Cardiac septum (tissue), 1 donor: ENCODE results near the gene ASAH2. TPM values are rescaled to one million over a fixed set of nuclear protein-coding genes. Genes with fewer than 3 reads are reported as not detected.
"Not testable (repeated sequence)": the region's sequence is repeated elsewhere in the genome, so short reads cannot be mapped to it uniquely, and the experiment has no call there.

Experiments used
- DNase-seq: peaks from one replicate; pipeline ENCODE4 v3.0.0-alpha.2; 2020; ENCODE audit warnings: low spot score
- intact Hi-C: fragments of 100-400 bp; cut with DNase I; formaldehyde crosslinking; loops from one replicate; pipeline ENCODE4 v1.14.0; 2022
- total RNA-seq: library from RNA; stranded (reverse); fragmentation: NEBNext Ultra II Directional; extraction: Animal tissue kit (Norgen Biotek cat#: 25700); gene quantifications from one replicate; pipeline ENCODE4 v1.2.1, GENCODE V29; 2021
- donor health status: DM: no; HTN: no; CAD: no.

Gene ASAH2
- total RNA-seq, 1 donor from 2014 or later = 1.9 TPM

- intact Hi-C loops, DNase-seq: not testable (repeated sequence)
Measured at GRCh38 chr10:50262625-50263024, 11.3 kb upstream of the ASAH2 start.

DNA sequence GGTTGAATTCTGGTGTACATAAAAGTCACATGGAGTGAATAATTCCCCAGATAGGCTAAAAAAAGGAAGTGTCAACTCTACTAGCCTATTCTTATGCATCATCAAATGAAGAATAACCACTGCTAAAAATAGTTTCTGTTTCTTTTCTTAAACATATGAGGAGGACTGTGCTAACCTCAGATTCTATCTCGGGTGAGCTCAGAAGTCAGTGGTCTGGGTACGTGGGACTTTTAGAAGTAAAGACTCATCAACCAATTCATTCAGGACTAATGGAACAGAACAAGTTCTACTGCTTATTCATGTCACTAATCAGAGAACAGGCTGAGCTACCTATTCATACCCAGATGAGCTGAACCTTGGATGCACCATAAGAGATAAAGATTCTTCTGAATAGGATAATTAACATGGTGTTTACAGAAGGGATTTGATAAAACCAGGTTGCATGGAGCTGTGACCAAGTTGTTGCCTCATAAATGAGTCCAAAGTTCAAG lies 9.5 kb upstream of the ASAH2 start:
- intact Hi-C loops = no loop called here
- no peak for DNase-seq

DNA sequence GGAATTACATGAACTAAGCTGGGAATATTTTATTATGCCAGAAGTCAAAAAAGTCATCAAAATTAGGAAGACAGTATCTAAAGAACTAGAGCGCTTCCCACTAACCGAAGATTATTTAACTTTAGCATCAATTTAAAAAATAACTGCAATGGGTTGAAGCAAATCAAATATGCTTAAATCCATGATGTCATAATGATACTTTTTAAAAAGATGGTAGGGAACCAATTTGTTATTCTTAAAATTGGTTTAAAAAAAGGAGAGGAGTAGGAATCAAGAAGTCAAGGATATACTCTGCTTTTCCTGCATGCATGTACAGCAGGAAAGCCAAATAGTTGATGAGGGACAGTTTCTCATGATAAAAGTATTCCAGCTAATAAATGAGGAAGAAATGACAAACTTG lies 3.2 kb upstream of the ASAH2 start:
- intact Hi-C loops = no loop called here
- no peak for DNase-seq

- intact Hi-C loops = no loop called here
- no peak for DNase-seq
Measured at GRCh38 chr10:50250096-50250854, 1.0 kb downstream of the ASAH2 start.

GRCh38 chr10:50248598-50248997 lies 2.7 kb downstream of the ASAH2 start:
- no peak for DNase-seq
- intact Hi-C loops = no loop called here

DNA sequence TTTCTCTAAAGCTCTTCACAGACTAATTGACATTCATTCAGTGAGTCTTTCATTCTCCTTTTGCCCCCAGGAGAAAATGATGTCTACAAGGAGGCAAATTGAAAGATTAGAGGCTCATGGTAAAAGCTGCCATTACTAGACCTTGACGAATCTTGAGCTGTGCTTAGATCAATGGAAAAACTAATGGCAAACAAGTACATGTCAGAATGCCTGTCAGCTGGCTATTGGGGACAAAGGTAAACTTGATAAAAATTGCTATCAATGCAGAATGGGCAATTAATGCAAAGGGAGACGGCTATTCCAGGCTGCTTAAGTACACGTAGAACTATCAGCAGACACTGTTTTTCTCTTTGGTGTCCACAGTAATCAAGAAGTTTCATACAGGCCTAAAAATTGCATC lies 3.3 kb downstream of the ASAH2 start:
- DNase-seq = no peak
- intact Hi-C loops = no loop called here

DNA sequence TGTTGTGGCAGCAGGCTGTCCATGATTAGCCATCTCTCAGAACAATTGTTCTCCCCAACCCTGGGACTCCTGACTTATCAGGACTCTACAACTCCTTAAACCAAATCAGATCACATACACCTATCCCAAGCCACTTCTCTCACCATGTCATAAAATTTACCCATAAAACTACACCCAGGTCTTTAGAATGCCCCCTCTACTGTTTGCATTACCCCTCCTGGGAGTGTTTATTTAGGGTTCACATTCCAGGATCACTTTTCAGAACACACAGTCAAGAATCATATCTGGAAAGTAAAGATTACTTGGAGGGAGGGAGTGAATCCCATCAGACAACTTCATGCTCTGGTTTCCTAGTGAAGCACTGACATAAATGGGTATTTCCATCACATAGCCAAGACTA lies 7.1 kb downstream of the ASAH2 start:
- DNase-seq = no peak
- intact Hi-C loops = no loop called here

GRCh38 chr10:50242777-50243176 lies 8.5 kb downstream of the ASAH2 start:
- intact Hi-C loops = no loop called here
- DNase-seq = no peak

GRCh38 chr10:50241478-50241877 lies 9.8 kb downstream of the ASAH2 start:
- DNase-seq, intact Hi-C loops: not testable (repeated sequence)

GRCh38 chr10:50234486-50234885 lies 16.8 kb downstream of the ASAH2 start:
- intact Hi-C loops = no loop called here
- no peak for DNase-seq

DNA sequence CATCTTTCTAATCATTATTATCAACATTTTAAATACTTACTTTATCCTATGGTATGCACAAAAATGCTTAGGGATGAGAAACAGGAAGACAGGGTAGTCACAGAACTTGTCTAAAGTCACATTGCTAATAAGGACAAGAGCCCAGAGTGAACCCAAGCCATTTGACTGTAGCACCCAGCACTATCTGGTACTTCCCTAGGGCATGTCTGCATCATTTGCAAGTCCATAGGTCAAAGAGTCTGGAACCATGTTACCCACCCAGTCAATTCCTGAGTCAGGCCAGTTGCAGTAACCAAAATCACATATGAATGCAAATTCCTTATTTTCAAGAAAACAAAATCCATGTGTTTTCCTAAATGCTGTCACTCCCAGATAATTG lies 19.1 kb downstream of the ASAH2 start:
- intact Hi-C loops = no loop called here
- DNase-seq = no peak

DNA sequence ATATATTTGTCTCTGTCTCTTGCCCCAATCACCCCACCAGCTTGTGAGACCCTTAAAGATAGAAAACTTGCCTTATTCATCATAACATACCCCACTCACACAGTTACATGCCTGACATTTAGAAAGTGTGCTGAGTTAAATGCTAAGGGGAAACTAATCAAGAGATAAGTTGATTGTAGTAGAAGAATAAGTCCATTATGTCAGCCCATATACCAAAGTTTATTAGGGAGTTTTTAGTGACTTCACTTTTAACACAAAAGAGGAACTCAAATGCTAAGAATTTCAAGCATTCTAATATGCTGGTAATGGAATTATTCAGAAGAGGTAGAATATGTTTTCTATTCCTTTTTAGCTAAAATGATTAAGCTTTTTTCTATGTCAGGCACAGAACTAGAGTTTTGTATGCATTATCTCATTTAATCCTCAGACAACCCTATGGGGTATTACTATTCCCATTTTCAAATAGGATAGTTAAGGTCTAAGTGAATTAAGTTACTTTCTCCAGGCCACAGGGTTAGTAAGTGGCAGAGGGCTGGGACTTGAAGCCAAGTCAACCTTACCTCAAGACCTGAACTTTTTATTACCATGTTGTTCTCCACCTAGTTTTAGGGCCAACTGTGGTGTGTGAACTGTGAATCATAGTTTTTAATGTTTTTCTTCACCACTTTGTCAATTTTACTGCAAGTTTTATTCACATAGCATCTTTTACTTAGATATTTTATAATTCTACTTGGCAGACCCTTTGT lies 19.6 kb downstream of the ASAH2 start:
- intact Hi-C loops = no loop called here
- no peak for DNase-seq

GRCh38 chr10:50229460-50229859 lies 21.9 kb downstream of the ASAH2 start:
- no peak for DNase-seq
- intact Hi-C loops = loop anchor here (10.0 kb wide), 1 partner anchor 635 kb away; no protein-coding TSS in a partner anchor

DNA sequence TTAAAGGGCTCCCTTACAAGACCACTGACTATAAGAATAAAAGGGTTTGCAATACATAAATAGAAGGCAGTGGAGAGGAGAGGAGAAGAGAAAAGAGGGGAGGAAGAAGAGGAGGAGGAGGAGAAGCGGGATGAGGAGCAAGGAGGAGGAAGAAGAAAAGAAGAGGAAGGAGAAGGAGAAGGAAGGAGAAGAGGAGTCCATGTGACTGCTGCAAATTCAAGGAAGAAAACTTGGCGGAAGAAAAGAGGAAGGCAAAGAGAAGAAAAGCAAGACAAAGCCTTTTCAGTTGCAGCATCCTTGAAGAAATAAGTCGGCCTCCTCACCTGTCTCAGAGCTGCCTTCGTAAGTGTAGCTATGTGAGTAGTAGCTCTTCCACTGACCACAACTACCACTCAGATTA lies 22.6 kb downstream of the ASAH2 start:
- intact Hi-C loops = loop anchor here (10.0 kb wide), 1 partner anchor 634 kb away; no protein-coding TSS in a partner anchor
- DNase-seq = no peak

DNA sequence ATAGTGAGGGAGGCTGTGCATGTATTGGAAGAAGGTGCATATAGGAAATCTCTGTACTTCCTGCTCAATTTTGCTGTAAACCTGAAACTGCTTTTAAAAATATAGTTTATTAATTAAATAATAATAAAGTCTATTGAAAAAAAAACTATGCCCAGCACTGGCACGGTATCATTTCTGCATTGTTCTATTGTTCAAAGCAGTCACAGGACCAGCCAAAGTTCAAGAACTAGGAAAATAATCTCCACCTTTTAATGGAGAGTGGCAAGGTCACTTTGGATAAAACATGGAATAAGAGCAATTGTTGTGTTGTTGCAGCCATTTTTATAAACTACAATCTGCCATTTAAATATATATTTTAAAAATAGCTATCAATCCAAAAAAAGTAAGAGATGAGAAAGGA lies 24.7 kb downstream of the ASAH2 start:
- intact Hi-C loops = loop anchor here (10.0 kb wide), 1 partner anchor 632 kb away; no protein-coding TSS in a partner anchor
- no peak for DNase-seq

DNA sequence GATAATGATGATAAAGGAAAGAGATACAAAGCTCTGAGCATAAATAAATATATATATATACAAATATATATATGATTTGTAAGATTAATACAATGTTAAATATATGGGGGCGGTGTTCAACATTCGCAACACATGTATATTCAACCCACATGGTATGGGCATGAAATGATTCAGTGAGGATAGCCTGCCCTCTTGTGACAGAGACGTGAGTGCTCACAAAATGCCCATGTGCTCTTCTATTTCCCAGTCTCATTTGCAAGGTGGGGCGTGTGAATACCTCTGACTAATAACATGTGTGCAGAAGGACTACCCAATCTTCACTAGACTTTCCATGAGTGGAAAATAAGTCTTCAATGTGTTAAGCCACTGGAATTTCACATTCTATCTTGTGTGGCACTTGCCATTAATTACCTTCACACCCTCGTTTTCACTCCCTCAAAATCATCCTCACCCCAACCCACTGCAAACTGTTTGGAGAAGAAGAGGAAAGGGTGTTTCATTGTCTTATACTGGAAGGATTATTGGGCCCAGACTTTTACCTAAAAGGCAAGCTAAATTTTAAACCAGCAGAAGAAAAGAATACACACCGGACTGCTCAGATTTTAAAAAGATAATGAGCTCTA lies 26.9 kb downstream of the ASAH2 start:
- no peak for DNase-seq
- intact Hi-C loops = loop anchor here (10.0 kb wide), 1 partner anchor 630 kb away; no protein-coding TSS in a partner anchor

DNA sequence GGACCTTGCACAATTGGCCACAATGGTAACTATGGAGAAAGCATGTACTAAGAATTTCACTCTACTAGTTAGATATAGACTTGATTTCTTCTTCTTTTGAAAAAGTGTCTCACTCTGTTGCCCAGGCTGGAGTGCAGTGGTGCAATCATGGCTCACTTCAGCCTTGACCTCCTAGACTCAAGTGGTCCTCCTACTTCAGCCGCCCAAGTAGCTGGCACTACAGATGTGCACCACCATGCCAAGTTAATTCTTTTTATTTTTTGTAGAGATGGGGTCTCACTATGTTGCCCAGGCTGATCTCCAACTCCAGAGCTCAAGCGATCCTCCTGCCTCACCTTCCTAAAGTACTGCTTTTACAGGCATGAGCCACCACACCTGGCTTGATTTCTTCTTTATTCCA lies 29.1 kb downstream of the ASAH2 start:
- intact Hi-C loops = loop anchor here (10.0 kb wide), 1 partner anchor 627 kb away; no protein-coding TSS in a partner anchor
- DNase-seq = no peak

DNA sequence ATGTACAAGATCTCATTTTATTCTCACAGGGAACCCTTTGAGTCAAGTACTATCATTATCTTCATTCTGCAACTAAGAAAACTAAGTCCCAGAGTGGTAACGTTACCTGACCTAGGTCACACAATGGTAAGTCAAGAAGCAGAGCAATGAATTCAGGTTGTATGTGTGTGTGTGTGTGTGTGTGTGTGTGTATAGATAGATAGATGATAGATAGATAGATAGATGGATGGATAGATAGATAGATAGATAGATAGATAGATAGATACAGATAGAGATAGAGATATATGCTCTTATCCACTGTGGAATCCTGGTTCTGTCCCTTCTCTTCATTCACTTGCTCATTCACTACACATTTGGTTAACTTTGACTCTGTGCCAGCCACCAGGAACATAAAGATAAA lies 29.8 kb downstream of the ASAH2 start:
- no peak for DNase-seq
- intact Hi-C loops = loop anchor here (10.0 kb wide), 1 partner anchor 627 kb away; no protein-coding TSS in a partner anchor

DNA sequence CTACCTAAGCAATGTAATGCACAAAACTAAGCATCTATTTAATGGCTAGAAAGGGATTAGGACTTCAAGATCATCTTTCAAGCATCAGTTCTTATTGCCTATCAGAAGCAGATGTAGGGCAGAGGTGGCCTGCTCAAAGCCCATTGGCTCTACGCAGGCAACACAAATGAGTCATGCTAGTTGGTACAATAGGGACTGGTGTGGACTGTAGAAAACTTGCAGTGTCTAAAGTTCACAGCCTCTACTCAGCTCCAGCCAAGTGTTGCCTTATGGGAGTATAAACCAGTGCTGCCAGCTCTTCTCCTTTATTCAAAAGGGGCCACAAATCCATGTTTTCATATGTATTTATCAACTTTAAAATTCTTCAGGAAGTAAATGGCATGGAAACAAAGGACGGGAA lies 31.7 kb downstream of the ASAH2 start:
- intact Hi-C loops = loop anchor here (10.0 kb wide), 1 partner anchor 625 kb away; no protein-coding TSS in a partner anchor
- DNase-seq = no peak

- no peak for DNase-seq
- intact Hi-C loops = no loop called here
Measured at GRCh38 chr10:50219200-50219599, 32.1 kb downstream of the ASAH2 start.
